HCT116 (cell line): ENCODE measurements around the gene NTRK3. TPM values are rescaled to one million over a fixed set of nuclear protein-coding genes. Genes with fewer than 3 reads are reported as not detected.

Experiments
- ATAC-seq: fragments of 200-7000 bp; cut with Tn5 transposase; 2 replicates; pipeline ENCODE4 v1.9.1; 2020; ENCODE audit warnings: mild to moderate bottlenecking, moderate library complexity
- BruUV-seq: library from RNA; stranded (reverse); fragments of 400-500 nt; replicated peaks from 2 replicates; lab custom pipeline; 2021; lab: Mats Ljungman, UMichigan
- CTCF ChIA-PET: fragments of 300-600 bp; sonication (Branson Sonifier 250); formaldehyde crosslinking; loops from one replicate; lab custom pipeline; 2021; ENCODE audit warnings: antibody characterized with exemption; lab: Charles Lee
- POLR2A ChIA-PET: fragments of 300-600, 350-600 bp; sonication (Branson Sonifier 250); formaldehyde crosslinking; loops from one replicate; lab custom pipeline; 2021; ENCODE audit warnings: antibody characterized with exemption; lab: Charles Lee
- RAD21 ChIA-PET, 2 experiments: fragments of 300-600 bp; sonication (Branson Sonifier 250); formaldehyde crosslinking; loops; one replicate each; lab custom pipeline; 2023; ENCODE audit warnings: low total read pairs in 2 of 2; ENCODE audit not compliant: uncharacterized antibody in 2 of 2, unreplicated experiment in 2 of 2, low non-redundant PET in 1 of 2; lab: Charles Lee
- DNase-seq: peaks from one replicate; pipeline ENCODE4 v3.0.0-alpha.2; 2010; ENCODE audit warnings: low read depth, low spot score
- H2AFZ ChIP-seq: fragments of 200-600 bp; shearing (Covaris generic), sonication (generic); 2 replicates; pipeline ENCODE4 v1.6.1; 2017; ENCODE audit warnings: low read depth, mixed run types, mixed read lengths, antibody characterized with exemption, low read length; ENCODE audit not compliant: poor library complexity, severe bottlenecking
- H3K27ac ChIP-seq: 2 replicates; pipeline ENCODE4 v1.5.1; 2012; ENCODE audit warnings: low read depth, low read length
- H3K27me3 ChIP-seq: fragments of 200-600 bp; sonication (generic); 2 replicates; pipeline ENCODE4 v1.6.1; 2016; ENCODE audit warnings: mixed run types, low read length, mixed read lengths; ENCODE audit not compliant: insufficient read depth
- H3K36me3 ChIP-seq, 2 experiments: fragments of 200-500 bp in 1 of 2; fragments of 200-600 bp in 1 of 2; sonication (Bioruptor generic) in 1 of 2; sonication (generic) in 1 of 2; 2 replicates each; pipeline versions ENCODE4 v1.5.1 to v1.6.1; 2014 to 2016; ENCODE audit warnings: low read length in 2 of 2, inconsistent platforms in 1 of 2, mixed read lengths in 1 of 2, mixed run types in 1 of 2; ENCODE audit not compliant: insufficient read depth in 2 of 2, control insufficient read depth in 1 of 2
- H3K4me1 ChIP-seq, 2 experiments: fragments of 200-600 bp in 1 of 2; sonication (generic) in 1 of 2; 2 replicates each; pipeline versions ENCODE4 v1.5.1 to v1.6.1; 2012 to 2017; ENCODE audit warnings: low read length in 2 of 2, inconsistent platforms in 1 of 2, mild to moderate bottlenecking in 1 of 2, mixed read lengths in 1 of 2, mixed run types in 1 of 2, moderate library complexity in 1 of 2; ENCODE audit not compliant: insufficient read depth in 2 of 2, control insufficient read depth in 1 of 2
- H3K4me2 ChIP-seq: fragments of 200-600 bp; sonication (generic); 2 replicates; pipeline ENCODE4 v1.6.1; 2017; ENCODE audit warnings: mixed run types, low read length, mixed read lengths
- H3K4me3 ChIP-seq, 2 experiments: fragments of 200-600 bp in 1 of 2; sonication (generic) in 1 of 2; replicated peaks in 1 of 2; 2 replicates each; pipeline ENCODE4 v1.5.1; 2011 to 2016; ENCODE audit warnings: low read length in 2 of 2, control low read depth in 1 of 2, low read depth in 1 of 2, mild to moderate bottlenecking in 1 of 2, mixed read lengths in 1 of 2, mixed run types in 1 of 2
- H3K79me2 ChIP-seq: fragments of 200-600 bp; sonication (generic); 2 replicates; pipeline ENCODE4 v1.6.1; 2017; ENCODE audit warnings: mild to moderate bottlenecking, mixed run types, low read length, moderate library complexity, mixed read lengths; ENCODE audit not compliant: insufficient read depth
- H3K9ac ChIP-seq: fragments of 200-600 bp; sonication (generic); 2 replicates; pipeline ENCODE4 v1.6.1; 2016; ENCODE audit warnings: low read length, mixed read lengths
- H3K9me2 ChIP-seq: fragments of 200-600 bp; sonication (generic), shearing (Covaris generic); 2 replicates; pipeline ENCODE4 v1.6.1; 2017; ENCODE audit warnings: mixed run types, mild to moderate bottlenecking, moderate library complexity; ENCODE audit not compliant: insufficient read depth
- H3K9me3 ChIP-seq, 2 experiments: fragments of 200-500 bp in 1 of 2; fragments of 200-600 bp in 1 of 2; sonication (Bioruptor generic) in 1 of 2; sonication (generic) in 1 of 2; 2 replicates each; pipeline ENCODE4 v1.6.1; 2014 to 2017; ENCODE audit warnings: low read length in 2 of 2, mixed read lengths in 2 of 2, inconsistent platforms in 1 of 2, low read depth in 1 of 2, mild to moderate bottlenecking in 1 of 2, mixed run types in 1 of 2, moderate library complexity in 1 of 2; ENCODE audit not compliant: control insufficient read depth in 1 of 2, insufficient read depth in 1 of 2
- H4K20me1 ChIP-seq: fragments of 200-600 bp; sonication (generic), shearing (Covaris generic); 2 replicates; pipeline ENCODE4 v1.6.1; 2017; ENCODE audit warnings: mixed run types, mild to moderate bottlenecking, moderate library complexity; ENCODE audit not compliant: insufficient read depth
- CBX3 ChIP-seq: IDR thresholded peaks from 2 replicates; pipeline ENCODE4 v1.6.1; 2012; ENCODE audit warnings: low read depth
- CEBPB ChIP-seq: IDR thresholded peaks from 2 replicates; pipeline ENCODE4 v1.6.1; 2012; ENCODE audit warnings: low read depth
- EGR1 ChIP-seq: IDR thresholded peaks from 2 replicates; pipeline ENCODE4 v1.6.1; 2012; ENCODE audit warnings: low read depth
- ELF1 ChIP-seq: IDR thresholded peaks from 2 replicates; pipeline ENCODE4 v1.6.1; 2012; ENCODE audit warnings: low read depth, borderline replicate concordance
- EZH2 ChIP-seq: fragments of 200-600 bp; sonication (generic); IDR thresholded peaks from 2 replicates; pipeline ENCODE4 v1.6.1; 2017; ENCODE audit warnings: antibody characterized with exemption, mixed run types
- EZH2phosphoT487 ChIP-seq: fragments of 200-600 bp; IDR thresholded peaks from 2 replicates; pipeline ENCODE4 v1.6.1; 2018; ENCODE audit warnings: antibody characterized with exemption, borderline replicate concordance
- FOSL1 ChIP-seq: IDR thresholded peaks from 2 replicates; pipeline ENCODE4 v1.6.1; 2012; ENCODE audit warnings: low read depth
- POLR2A ChIP-seq: IDR thresholded peaks from 2 replicates; pipeline ENCODE4 v1.7.0; 2011; ENCODE audit warnings: borderline replicate concordance; ENCODE audit not compliant: insufficient read depth, insufficient read length; ENCODE audit errors: extremely low read depth
- POLR2AphosphoS5 ChIP-seq: IDR thresholded peaks from 2 replicates; pipeline ENCODE4 v1.6.1; 2011; ENCODE audit warnings: mild to moderate bottlenecking, low read depth, low read length, moderate library complexity
- SIN3A ChIP-seq: IDR thresholded peaks from 2 replicates; pipeline ENCODE4 v1.6.1; 2012; ENCODE audit warnings: low read depth
- SP1 ChIP-seq: IDR thresholded peaks from 2 replicates; pipeline ENCODE4 v1.6.1; 2012; ENCODE audit warnings: low read depth
- SRF ChIP-seq: IDR thresholded peaks from 2 replicates; pipeline ENCODE4 v1.6.1; 2012; ENCODE audit warnings: low read depth
- TCF7L2 ChIP-seq: IDR thresholded peaks from 2 replicates; pipeline ENCODE4 v1.7.0; 2011; ENCODE audit warnings: borderline replicate concordance, inconsistent platforms; ENCODE audit not compliant: insufficient read depth, insufficient read length; ENCODE audit errors: extremely low read depth
- YY1 ChIP-seq: IDR thresholded peaks from 2 replicates; pipeline ENCODE4 v1.6.1; 2011; ENCODE audit warnings: low read length, low read depth, moderate library complexity, mild to moderate bottlenecking; ENCODE audit not compliant: insufficient replicate concordance; ENCODE audit errors: extremely low read depth
- ZFX ChIP-seq: fragments of 450-650 bp; IDR thresholded peaks from 2 replicates; pipeline ENCODE4 v1.6.1; 2017
- ZNF274 ChIP-seq: fragments of 200-500 bp; sonication (Bioruptor generic); IDR thresholded peaks from 2 replicates; pipeline ENCODE4 v1.6.1; 2014; ENCODE audit warnings: mild to moderate bottlenecking, low read depth, low read length, inconsistent platforms
- intact Hi-C: fragments of 100-400 bp; cut with micrococcal nuclease; formaldehyde crosslinking; loops from 2 replicates; pipeline ENCODE4 v1.10.0; 2022
- total RNA-seq: library from RNA; stranded (reverse); gene quantifications from one replicate; pipeline ENCODE4 v1.2.1, GENCODE V29; 2021; ENCODE audit not compliant: unreplicated experiment
- TF ChIP-seq, protein P1 (sequence below): IDR thresholded peaks from 2 replicates; pipeline ENCODE4 v1.6.1; 2012
- TF ChIP-seq, protein P2 (sequence below): IDR thresholded peaks from 2 replicates; pipeline ENCODE4 v1.6.1; 2011; ENCODE audit warnings: mild to moderate bottlenecking, low read length, moderate library complexity; ENCODE audit not compliant: insufficient replicate concordance; ENCODE audit errors: extremely low read depth
- TF ChIP-seq, protein P3 (sequence below), 3 experiments: fragments of 200-600 bp in 1 of 3; sonication (generic) in 1 of 3; IDR thresholded peaks in 2 of 3; conservative IDR thresholded peaks in 1 of 3; 2 replicates each; pipeline ENCODE4 v1.5.1; 2012 to 2017; ENCODE audit warnings: low read depth in 2 of 3, low read length in 2 of 3, antibody characterized with exemption in 1 of 3, borderline replicate concordance in 1 of 3, control low read depth in 1 of 3, mild to moderate bottlenecking in 1 of 3, mixed read lengths in 1 of 3, mixed run types in 1 of 3, moderate library complexity in 1 of 3; ENCODE audit not compliant: insufficient read depth in 1 of 3
- TF ChIP-seq, protein P4 (sequence below): IDR thresholded peaks from 2 replicates; pipeline ENCODE4 v1.6.1; 2012

Gene NTRK3
- total RNA-seq, 1 experiment from 2014 or later: not detected

DNA sequence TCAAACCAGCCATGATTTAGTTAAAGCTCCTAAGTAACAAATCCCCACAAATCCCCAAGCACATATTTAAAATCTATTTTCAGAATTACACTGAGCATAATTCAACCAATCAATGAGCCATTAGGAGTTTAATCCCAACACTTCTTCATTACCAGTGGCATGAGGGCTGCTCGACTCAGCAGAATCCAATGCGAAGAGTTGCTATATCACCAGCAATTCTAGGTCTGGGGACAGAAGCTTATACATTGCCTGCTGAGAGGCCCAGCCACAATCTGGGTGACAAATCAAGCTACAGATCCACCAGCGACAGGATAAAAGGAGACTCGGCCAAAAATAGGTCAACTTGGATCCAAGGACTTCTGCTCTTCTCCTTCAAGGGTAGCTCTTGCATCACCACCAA, 238.8 kb downstream of the NTRK3 start:
- POLR2A ChIA-PET: no interaction called here
- Histone ChIP-seq H3K4me3 (no peak overlapping the region), H3K27ac (no peak overlapping the region)
- TF ChIP-seq POLR2AphosphoS5 (no peak), ZNF274 (no peak), SP1 (no peak), EZH2 (no peak), POLR2A (no peak), ZFX (no peak), EZH2phosphoT487 (no peak), SIN3A (no peak), YY1 (no peak), ELF1 (no peak), SRF (no peak), CBX3 (no peak), TCF7L2 (no peak), EGR1 (no peak), FOSL1 (no peak), CEBPB (no peak)
- TF ChIP-seq, protein P1, sequence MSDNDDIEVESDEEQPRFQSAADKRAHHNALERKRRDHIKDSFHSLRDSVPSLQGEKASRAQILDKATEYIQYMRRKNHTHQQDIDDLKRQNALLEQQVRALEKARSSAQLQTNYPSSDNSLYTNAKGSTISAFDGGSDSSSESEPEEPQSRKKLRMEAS: no peak
- TF ChIP-seq, protein P2, sequence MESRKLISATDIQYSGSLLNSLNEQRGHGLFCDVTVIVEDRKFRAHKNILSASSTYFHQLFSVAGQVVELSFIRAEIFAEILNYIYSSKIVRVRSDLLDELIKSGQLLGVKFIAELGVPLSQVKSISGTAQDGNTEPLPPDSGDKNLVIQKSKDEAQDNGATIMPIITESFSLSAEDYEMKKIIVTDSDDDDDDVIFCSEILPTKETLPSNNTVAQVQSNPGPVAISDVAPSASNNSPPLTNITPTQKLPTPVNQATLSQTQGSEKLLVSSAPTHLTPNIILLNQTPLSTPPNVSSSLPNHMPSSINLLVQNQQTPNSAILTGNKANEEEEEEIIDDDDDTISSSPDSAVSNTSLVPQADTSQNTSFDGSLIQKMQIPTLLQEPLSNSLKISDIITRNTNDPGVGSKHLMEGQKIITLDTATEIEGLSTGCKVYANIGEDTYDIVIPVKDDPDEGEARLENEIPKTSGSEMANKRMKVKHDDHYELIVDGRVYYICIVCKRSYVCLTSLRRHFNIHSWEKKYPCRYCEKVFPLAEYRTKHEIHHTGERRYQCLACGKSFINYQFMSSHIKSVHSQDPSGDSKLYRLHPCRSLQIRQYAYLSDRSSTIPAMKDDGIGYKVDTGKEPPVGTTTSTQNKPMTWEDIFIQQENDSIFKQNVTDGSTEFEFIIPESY: no peak
- TF ChIP-seq, protein P3, sequence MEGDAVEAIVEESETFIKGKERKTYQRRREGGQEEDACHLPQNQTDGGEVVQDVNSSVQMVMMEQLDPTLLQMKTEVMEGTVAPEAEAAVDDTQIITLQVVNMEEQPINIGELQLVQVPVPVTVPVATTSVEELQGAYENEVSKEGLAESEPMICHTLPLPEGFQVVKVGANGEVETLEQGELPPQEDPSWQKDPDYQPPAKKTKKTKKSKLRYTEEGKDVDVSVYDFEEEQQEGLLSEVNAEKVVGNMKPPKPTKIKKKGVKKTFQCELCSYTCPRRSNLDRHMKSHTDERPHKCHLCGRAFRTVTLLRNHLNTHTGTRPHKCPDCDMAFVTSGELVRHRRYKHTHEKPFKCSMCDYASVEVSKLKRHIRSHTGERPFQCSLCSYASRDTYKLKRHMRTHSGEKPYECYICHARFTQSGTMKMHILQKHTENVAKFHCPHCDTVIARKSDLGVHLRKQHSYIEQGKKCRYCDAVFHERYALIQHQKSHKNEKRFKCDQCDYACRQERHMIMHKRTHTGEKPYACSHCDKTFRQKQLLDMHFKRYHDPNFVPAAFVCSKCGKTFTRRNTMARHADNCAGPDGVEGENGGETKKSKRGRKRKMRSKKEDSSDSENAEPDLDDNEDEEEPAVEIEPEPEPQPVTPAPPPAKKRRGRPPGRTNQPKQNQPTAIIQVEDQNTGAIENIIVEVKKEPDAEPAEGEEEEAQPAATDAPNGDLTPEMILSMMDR (IDR thresholded peaks at IDR 0.05 in 2 of 3, conservative IDR thresholded peaks at IDR 0.05 in 1 of 3; ENCODE audit: borderline replicate concordance in 1 of 3, insufficient read depth in 1 of 3, low read depth in 2 of 3, low read length in 2 of 3): no peak
- TF ChIP-seq, protein P4, sequence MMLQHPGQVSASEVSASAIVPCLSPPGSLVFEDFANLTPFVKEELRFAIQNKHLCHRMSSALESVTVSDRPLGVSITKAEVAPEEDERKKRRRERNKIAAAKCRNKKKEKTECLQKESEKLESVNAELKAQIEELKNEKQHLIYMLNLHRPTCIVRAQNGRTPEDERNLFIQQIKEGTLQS: no peak
- TF ChIP-seq, all 23 proteins: peak for 0
- RAD21 ChIA-PET: no interaction called here
- Histone ChIP-seq H3K9me3 (no peaks in the 10 kb centered on the region), H3K9ac (no peak overlapping the region), H2AFZ (no peak overlapping the region), H3K9me2 (no peaks in the 10 kb centered on the region), H3K27me3 (no peaks in the 10 kb centered on the region), H4K20me1 (no peaks in the 10 kb centered on the region), H3K79me2 (no peaks in the 10 kb centered on the region), H3K4me1 (no peaks in the 10 kb centered on the region), H3K36me3 (no peaks in the 10 kb centered on the region), H3K4me2 (no peak overlapping the region)
- CTCF ChIA-PET: no interaction called here
- no peak for ATAC-seq
- no TSS peak for BruUV-seq
- intact Hi-C loops: no loop called here
- no peak for DNase-seq
